Central memory CD8-positive, alpha-beta T cell (primary cell): ENCODE measurements around the gene NUP98.

Experiments used
- ATAC-seq: fragments of 150-1000 bp; cut with Tn5 transposase; replicated peaks from 2 replicates; pipeline ENCODE4 v1.10.0; 2022; ENCODE audit warnings: mild to moderate bottlenecking, moderate FRiP score, moderate number of reproducible peaks; ENCODE audit not compliant: poor library complexity, severe bottlenecking; ENCODE audit errors: extremely low read depth
- DNase-seq, 2 donors: peaks; one replicate each; pipeline ENCODE4 v3.0.0; 2021; ENCODE audit warnings: low spot score in 2 of 2
- H3K27ac Mint-ChIP-seq: one replicate; pipeline ENCODE4 v1.8.0; 2022; ENCODE audit warnings: low read depth, mild to moderate bottlenecking, moderate library complexity, mixed read lengths
- H3K27me3 Mint-ChIP-seq: one replicate; pipeline ENCODE4 v1.8.0; 2022; ENCODE audit warnings: mixed read lengths
- H3K36me3 Mint-ChIP-seq: one replicate; pipeline ENCODE4 v1.8.0; 2022; ENCODE audit warnings: mild to moderate bottlenecking, moderate library complexity, mixed read lengths; ENCODE audit not compliant: insufficient read depth
- H3K4me1 Mint-ChIP-seq: one replicate; pipeline ENCODE4 v1.8.0; 2022; ENCODE audit warnings: mixed read lengths
- H3K4me3 Mint-ChIP-seq: one replicate; pipeline ENCODE4 v1.8.0; 2022; ENCODE audit warnings: mild to moderate bottlenecking, moderate library complexity, mixed read lengths
- H3K9me3 Mint-ChIP-seq: one replicate; pipeline ENCODE4 v1.8.0; 2022; ENCODE audit warnings: mixed read lengths

The NUP98 gene

GRCh38 chr11:3834664-3835461, 37.5 kb upstream of the NUP98 start:
- no peaks in the 10 kb centered on the region for H3K27me3 Mint-ChIP-seq
- no peak for DNase-seq
- H3K36me3 Mint-ChIP-seq = peaks cover 41% of the 10 kb centered on the region
- H3K9me3 Mint-ChIP-seq = no peaks in the 10 kb centered on the region
- H3K4me1 Mint-ChIP-seq = peaks cover 83% of the 10 kb centered on the region
- H3K27ac Mint-ChIP-seq = peak overlapping the region; percentile 93
- ATAC-seq = no peak
- peak overlapping the region; percentile 88 for H3K4me3 Mint-ChIP-seq

- peak overlapping the region; percentile 93 for H3K27ac Mint-ChIP-seq
- peaks cover 37% of the 10 kb centered on the region for H3K36me3 Mint-ChIP-seq
- H3K9me3 Mint-ChIP-seq = no peaks in the 10 kb centered on the region
- ATAC-seq (no peak), DNase-seq (no peak)
- H3K4me3 Mint-ChIP-seq = peak overlapping the region; percentile 88
- no peaks in the 10 kb centered on the region for H3K27me3 Mint-ChIP-seq
- H3K4me1 Mint-ChIP-seq = peaks cover 78% of the 10 kb centered on the region
Observed at GRCh38 chr11:3834349-3834663, 37.0 kb upstream of the NUP98 start.

GRCh38 chr11:3833449-3833848, 36.1 kb upstream of the NUP98 start:
- H3K27me3 Mint-ChIP-seq = no peaks in the 10 kb centered on the region
- DNase-seq (no peak), ATAC-seq (no peak)
- H3K27ac Mint-ChIP-seq = peak overlapping the region; percentile 93
- peaks cover 36% of the 10 kb centered on the region for H3K36me3 Mint-ChIP-seq
- peak overlapping the region; percentile 88 for H3K4me3 Mint-ChIP-seq
- peaks cover 69% of the 10 kb centered on the region for H3K4me1 Mint-ChIP-seq
- H3K9me3 Mint-ChIP-seq = no peaks in the 10 kb centered on the region

GRCh38 chr11:3832816-3833215, 35.5 kb upstream of the NUP98 start:
- Mint-ChIP-seq H3K9me3 (no peaks in the 10 kb centered on the region), H3K27ac (peak overlapping the region; percentile 93), H3K4me1 (peaks cover 63% of the 10 kb centered on the region), H3K4me3 (peak overlapping the region; percentile 88), H3K36me3 (peaks cover 38% of the 10 kb centered on the region), H3K27me3 (no peaks in the 10 kb centered on the region)
- DNase-seq (no peak), ATAC-seq (no peak)

GRCh38 chr11:3831378-3832239, 34.3 kb upstream of the NUP98 start:
- DNase-seq (no peak), ATAC-seq (no peak)
- Mint-ChIP-seq H3K4me1 (peaks cover 62% of the 10 kb centered on the region), H3K27me3 (no peaks in the 10 kb centered on the region), H3K4me3 (peak overlapping the region; percentile 35), H3K9me3 (no peaks in the 10 kb centered on the region), H3K36me3 (peaks cover 44% of the 10 kb centered on the region), H3K27ac (peak overlapping the region; percentile 93)

GRCh38 chr11:3830730-3831129, 33.4 kb upstream of the NUP98 start:
- Mint-ChIP-seq H3K9me3 (no peaks in the 10 kb centered on the region), H3K27me3 (no peaks in the 10 kb centered on the region), H3K27ac (peak overlapping the region; percentile 93), H3K36me3 (peaks cover 50% of the 10 kb centered on the region), H3K4me3 (no peak overlapping the region), H3K4me1 (peaks cover 63% of the 10 kb centered on the region)
- ATAC-seq (no peak), DNase-seq (no peak)

- H3K27ac Mint-ChIP-seq = peak overlapping the region; percentile 93
- no peak for ATAC-seq
- peaks cover 63% of the 10 kb centered on the region for H3K4me1 Mint-ChIP-seq
Observed at GRCh38 chr11:3830088-3830487, 32.7 kb upstream of the NUP98 start.

GRCh38 chr11:3827434-3828186, 30.3 kb upstream of the NUP98 start:
- DNase-seq (no peak), ATAC-seq (no peak)
- Mint-ChIP-seq H3K9me3 (no peaks in the 10 kb centered on the region), H3K27me3 (no peaks in the 10 kb centered on the region), H3K27ac (no peak overlapping the region), H3K4me3 (no peak overlapping the region), H3K36me3 (peaks cover 49% of the 10 kb centered on the region), H3K4me1 (peaks cover 54% of the 10 kb centered on the region)

More at GRCh38 chr11:3830088-3830487, 32.7 kb upstream of the NUP98 start:
- Mint-ChIP-seq H3K27me3 (no peaks in the 10 kb centered on the region), H3K9me3 (no peaks in the 10 kb centered on the region), H3K36me3 (peaks cover 46% of the 10 kb centered on the region), H3K4me3 (no peak overlapping the region)
- no peak for DNase-seq

GRCh38 chr11:3826721-3827120, 29.4 kb upstream of the NUP98 start:
- Mint-ChIP-seq H3K27me3 (no peaks in the 10 kb centered on the region), H3K9me3 (no peaks in the 10 kb centered on the region), H3K4me3 (no peak overlapping the region), H3K36me3 (peaks cover 49% of the 10 kb centered on the region), H3K27ac (peak overlapping the region; percentile 69), H3K4me1 (peaks cover 45% of the 10 kb centered on the region)
- DNase-seq (no peak), ATAC-seq (no peak)

- Mint-ChIP-seq H3K36me3 (peaks cover 42% of the 10 kb centered on the region), H3K4me1 (peaks cover 34% of the 10 kb centered on the region), H3K27ac (peak overlapping the region; percentile 69), H3K9me3 (no peaks in the 10 kb centered on the region), H3K27me3 (no peaks in the 10 kb centered on the region), H3K4me3 (no peak overlapping the region)
- DNase-seq = no peak
- ATAC-seq = no peak
Observed at GRCh38 chr11:3825473-3826154, 28.3 kb upstream of the NUP98 start.

- no peaks in the 10 kb centered on the region for H3K27me3 Mint-ChIP-seq
- peak; percentile 92 for ATAC-seq
- peaks cover 36% of the 10 kb centered on the region for H3K36me3 Mint-ChIP-seq
- peaks cover 32% of the 10 kb centered on the region for H3K4me1 Mint-ChIP-seq
- peak overlapping the region; percentile 69 for H3K27ac Mint-ChIP-seq
- no peak overlapping the region for H3K4me3 Mint-ChIP-seq
- peak; percentile 74 to 77 for DNase-seq
- no peaks in the 10 kb centered on the region for H3K9me3 Mint-ChIP-seq
Observed at GRCh38 chr11:3824714-3825472, 27.5 kb upstream of the NUP98 start.
